ENCODE results near the gene OR8B3. TPM values are rescaled to one million over a fixed set of nuclear protein-coding genes. Genes with fewer than 3 reads are reported as not detected.
"Not testable (repeated sequence)": the region's sequence is repeated elsewhere in the genome, so short reads cannot be mapped to it uniquely, and the experiment has no call there.

OR8B3 gene
- total RNA-seq, 1 experiment from 2014 or later: not detected

- in situ Hi-C loops (cut with HindIII; ENCODE audit: low pct_unique_long_range_greater_than_20kb, low sequenced_read_pairs): no loop called here
- DNase-seq (ENCODE audit: low read depth): no peak
Measured at GRCh38 chr11:124384399-124384798, 14.4 kb downstream of the OR8B3 start, which contains the start of gene OR8B2. OR8B2 (minus strand) TSS chr11:124384499; CDS start chr11:124383343, 1,156 bp downstream.

GRCh38 chr11:124382857-124383256, 16.0 kb downstream of the OR8B3 start:
- in situ Hi-C loops (cut with HindIII; ENCODE audit: low pct_unique_long_range_greater_than_20kb, low sequenced_read_pairs); DNase-seq (ENCODE audit: low read depth): not testable (repeated sequence)

- in situ Hi-C loops (cut with HindIII; ENCODE audit: low pct_unique_long_range_greater_than_20kb, low sequenced_read_pairs): no loop called here
- no peak for DNase-seq (ENCODE audit: low read depth)
Measured at GRCh38 chr11:124380585-124380984, 18.2 kb downstream of the OR8B3 start.

- DNase-seq (ENCODE audit: low read depth): no peak
- in situ Hi-C loops (cut with HindIII; ENCODE audit: low pct_unique_long_range_greater_than_20kb, low sequenced_read_pairs): no loop called here
Measured at GRCh38 chr11:124376280-124376679, 22.5 kb downstream of the OR8B3 start.

GRCh38 chr11:124359566-124359965, 39.3 kb downstream of the OR8B3 start:
- DNase-seq (ENCODE audit: low read depth): no peak
- in situ Hi-C loops (cut with HindIII; ENCODE audit: low pct_unique_long_range_greater_than_20kb, low sequenced_read_pairs): no loop called here

GRCh38 chr11:124346311-124346955, 52.4 kb downstream of the OR8B3 start:
- in situ Hi-C loops (cut with HindIII; ENCODE audit: low pct_unique_long_range_greater_than_20kb, low sequenced_read_pairs): no loop called here
- no peak for DNase-seq (ENCODE audit: low read depth)

Other genes starting within 250 kb of the OR8B3 start
- gene OR10D3, start 215.7 kb downstream of the OR8B3 start, total RNA-seq (2014; rRNA removed; shearing (Covaris generic); ENCODE audit: low replicate concordance): not detected in 2 replicates
- gene OR8G1, start 157.9 kb downstream of the OR8B3 start, total RNA-seq (2014; rRNA removed; shearing (Covaris generic); ENCODE audit: low replicate concordance): not detected in 2 replicates
- not detected in 2 replicates for gene OR8G5, start 142.6 kb downstream of the OR8B3 start, total RNA-seq (2014; rRNA removed; shearing (Covaris generic); ENCODE audit: low replicate concordance)
- not detected in 2 replicates for gene OR8D1, start 85.1 kb downstream of the OR8B3 start, total RNA-seq (2014; rRNA removed; shearing (Covaris generic); ENCODE audit: low replicate concordance)
- gene OR8D2, start 78.8 kb downstream of the OR8B3 start, total RNA-seq (2014; rRNA removed; shearing (Covaris generic); ENCODE audit: low replicate concordance): not detected in 2 replicates
- gene OR8B2, start 14.5 kb downstream of the OR8B3 start, total RNA-seq (2014; rRNA removed; shearing (Covaris generic); ENCODE audit: low replicate concordance): not detected in 2 replicates
- gene OR8B4, start 25.8 kb upstream of the OR8B3 start, total RNA-seq (2014; rRNA removed; shearing (Covaris generic); ENCODE audit: low replicate concordance): not detected in 2 replicates
- gene OR8B8, start 46.7 kb upstream of the OR8B3 start, total RNA-seq (2014; rRNA removed; shearing (Covaris generic); ENCODE audit: low replicate concordance): not detected in 2 replicates
- gene OR8B12, start 144.6 kb upstream of the OR8B3 start, total RNA-seq (2014; rRNA removed; shearing (Covaris generic); ENCODE audit: low replicate concordance): not detected in 2 replicates
- gene OR8A1, start 171.0 kb upstream of the OR8B3 start, total RNA-seq (2014; rRNA removed; shearing (Covaris generic); ENCODE audit: low replicate concordance): not detected in 2 replicates
- gene PANX3, start 212.4 kb upstream of the OR8B3 start, total RNA-seq (2014; rRNA removed; shearing (Covaris generic); ENCODE audit: low replicate concordance): not detected in 2 replicates
- gene TBRG1, start 223.8 kb upstream of the OR8B3 start, total RNA-seq (2014; rRNA removed; shearing (Covaris generic); ENCODE audit: low replicate concordance): 11.1 and 19.3 TPM in 2 replicates